GM10248 (cell line): ENCODE measurements around the gene MCHR2.

Experiments
- CTCF ChIA-PET: fragments of 300-600 bp; sonication (Branson Sonifier 250); formaldehyde crosslinking; extraction: SDS; loops from one replicate; lab custom pipeline; 2021; ENCODE audit warnings: antibody characterized with exemption; lab: Yijun Ruan, JAX
- POLR2A ChIA-PET: fragments of 350-650 bp; sonication (Branson Sonifier 250); formaldehyde crosslinking; extraction: SDS; loops from one replicate; lab custom pipeline; 2020; ENCODE audit warnings: antibody characterized with exemption; lab: Yijun Ruan, JAX
- DNase-seq: peaks from one replicate; pipeline ENCODE4 v3.0.0; 2012; ENCODE audit errors: extremely low spot score
- CTCF ChIP-seq: IDR thresholded peaks from 2 replicates; pipeline ENCODE4 v1.5.1; 2012; ENCODE audit warnings: mild to moderate bottlenecking, low read depth; ENCODE audit errors: extremely low read depth, missing control alignments, control extremely low read depth

The MCHR2 gene

GRCh38 chr6:99871641-99872040, 122.4 kb downstream of the MCHR2 start:
- DNase-seq, result no peak
- TF ChIP-seq CTCF, result no peak
- ChIA-PET CTCF (interaction anchor here (1.3 kb wide), 2 partner anchors 17 to 81 kb away, joined by 3 read pairs; no protein-coding TSS in a partner anchor), POLR2A (no interaction called here)
